Small intestine (tissue), 7 donors: ENCODE data around the gene LRCH1. TPM values are rescaled to one million over a fixed set of nuclear protein-coding genes. Genes with fewer than 3 reads are reported as not detected.
A peak's percentile ranks its signal among the peaks of the same experiment; 100 is the strongest.

Source experiments
- DNase-seq, 2 donors: peaks; one replicate each; pipeline versions ENCODE4 v3.0.0 to v3.0.0-alpha.2; 2013
- FAIRE-seq: peaks from 2 replicates; lab custom pipeline; 2012; peaks lifted over from hg19 to GRCh38; lab: Jason Lieb, UNC
- H3K27ac ChIP-seq, 3 donors: one replicate each; pipeline ENCODE4 v1.5.1; 2013; ENCODE audit warnings: low read length in 2 of 3, mild to moderate bottlenecking in 2 of 3, control low read depth in 1 of 3, inconsistent platforms in 1 of 3, low read depth in 1 of 3, moderate library complexity in 1 of 3
- H3K27me3 ChIP-seq, 3 donors: one replicate each; pipeline ENCODE4 v1.6.1; 2013; ENCODE audit warnings: low read length in 3 of 3, inconsistent platforms in 1 of 3; ENCODE audit not compliant: control insufficient read depth in 3 of 3, insufficient read depth in 3 of 3
- H3K36me3 ChIP-seq, 3 donors: one replicate each; pipeline ENCODE4 v1.6.1; 2013; ENCODE audit warnings: low read length in 3 of 3, inconsistent platforms in 1 of 3, low read depth in 1 of 3, mild to moderate bottlenecking in 1 of 3, moderate library complexity in 1 of 3; ENCODE audit not compliant: control insufficient read depth in 3 of 3, insufficient read depth in 2 of 3
- H3K4me1 ChIP-seq, 3 donors: one replicate each; pipeline ENCODE4 v1.6.1; 2013; ENCODE audit warnings: low read length in 2 of 3, inconsistent platforms in 1 of 3, low read depth in 1 of 3, mild to moderate bottlenecking in 1 of 3, moderate library complexity in 1 of 3; ENCODE audit not compliant: control insufficient read depth in 3 of 3, insufficient read depth in 2 of 3
- H3K4me3 ChIP-seq, 3 donors: one replicate each; pipeline ENCODE4 v1.5.1; 2013; ENCODE audit warnings: low read length in 3 of 3, control low read depth in 1 of 3, inconsistent platforms in 1 of 3, low read depth in 1 of 3, mild to moderate bottlenecking in 1 of 3, moderate library complexity in 1 of 3
- H3K9me3 ChIP-seq, 2 donors: one replicate each; pipeline ENCODE4 v1.6.1; 2013; ENCODE audit warnings: low read depth in 1 of 2, low read length in 1 of 2; ENCODE audit not compliant: control insufficient read depth in 2 of 2, insufficient read depth in 1 of 2
- WGBS, 3 donors: extraction: QIAGEN DNeasy Blood & Tissue Kit; methylation state at CpG; one replicate each; pipeline ENCODE4 v1.1.7; 2013; 5-methylcytosine and 5-hydroxymethylcytosine counted together
- polyA plus RNA-seq, 4 donors: library from polyadenylated mRNA; stranded (reverse) in 3 of 4; unstranded in 1 of 4; fragments of 200-250 nt in 3 of 4; fragments of 120-200 nt in 1 of 4; gene quantifications; one replicate each; pipeline versions ENCODE4 v1.2.1 to v1.2.3, GENCODE V29; 2013
- donor health status: healthy with polysubstance abuse.
- donor health status: control.
- donor health status: control.
- donor health status: Bipolar disorder and iron deficiency.
- donor health status: healthy.

The LRCH1 gene
- polyA plus RNA-seq, 4 donors, result 6.9 to 10.9 (median 7.0) TPM

- FAIRE-seq (no peak), DNase-seq (no peak)
- Histone ChIP-seq H3K36me3 (peaks cover 0 to 16% (median 3%) of the 10 kb centered on the region in 3 donors), H3K27me3 (no peaks in the 10 kb centered on the region), H3K4me3 (no peak overlapping the region), H3K4me1 (no peaks in the 10 kb centered on the region), H3K27ac (no peak overlapping the region), H3K9me3 (no peaks in the 10 kb centered on the region)
- WGBS, 3 donors, result 64 to 78% (median 73%) methylated on average over 8 of the region's 8 CpGs
Measured at GRCh38 chr13:46775385-46776107, 222.6 kb downstream of the LRCH1 start.

DNA sequence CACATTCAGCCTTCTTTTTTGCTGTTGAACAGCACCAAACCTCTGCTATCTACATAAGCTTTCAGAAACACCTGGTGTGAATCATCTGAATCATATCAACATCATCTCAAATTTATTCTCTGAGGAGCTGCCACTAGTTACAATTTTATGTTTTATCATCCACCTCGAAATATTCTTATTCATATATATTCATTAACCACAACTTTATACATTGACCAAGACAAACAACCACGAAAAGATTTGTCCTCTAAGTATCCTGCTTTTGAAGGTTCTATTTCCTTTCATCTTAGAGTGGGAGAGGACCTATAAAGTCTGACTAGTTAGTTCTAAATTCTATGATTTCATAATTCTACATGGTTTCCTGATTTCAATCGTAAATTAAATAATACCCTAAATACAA is 225.1 kb downstream of the LRCH1 start:
- H3K36me3 ChIP-seq, result peaks cover 0 to 20% (median 3%) of the 10 kb centered on the region in 3 donors
- WGBS, 3 donors, result 79 to 90% (median 88%) methylated on average over 3 of the region's 3 CpGs
- H3K4me3 ChIP-seq, result no peak overlapping the region
- DNase-seq (no peak), FAIRE-seq (no peak)
- H3K4me1 ChIP-seq, result no peaks in the 10 kb centered on the region
- H3K27me3 ChIP-seq, result no peaks in the 10 kb centered on the region
- H3K9me3 ChIP-seq, result no peaks in the 10 kb centered on the region
- H3K27ac ChIP-seq, result no peak overlapping the region

- H3K36me3 ChIP-seq, result peaks cover 0 to 20% (median 3%) of the 10 kb centered on the region in 3 donors
- no peak for FAIRE-seq
- WGBS, 3 donors, result 85 to 98% (median 95%) methylated on average over 2 of the region's 2 CpGs
Measured at GRCh38 chr13:46778890-46779289, 225.9 kb downstream of the LRCH1 start.

GRCh38 chr13:46782066-46782465 is 229.1 kb downstream of the LRCH1 start:
- WGBS, 3 donors, result 92 to 97% (median 93%) methylated on average over 1 of the region's 1 CpG

More at GRCh38 chr13:46778890-46779289, 225.9 kb downstream of the LRCH1 start:
- Histone ChIP-seq H3K4me3 (no peak overlapping the region), H3K27ac (no peak overlapping the region), H3K27me3 (no peaks in the 10 kb centered on the region), H3K4me1 (no peaks in the 10 kb centered on the region), H3K9me3 (no peaks in the 10 kb centered on the region)
- DNase-seq, result no peak

DNA sequence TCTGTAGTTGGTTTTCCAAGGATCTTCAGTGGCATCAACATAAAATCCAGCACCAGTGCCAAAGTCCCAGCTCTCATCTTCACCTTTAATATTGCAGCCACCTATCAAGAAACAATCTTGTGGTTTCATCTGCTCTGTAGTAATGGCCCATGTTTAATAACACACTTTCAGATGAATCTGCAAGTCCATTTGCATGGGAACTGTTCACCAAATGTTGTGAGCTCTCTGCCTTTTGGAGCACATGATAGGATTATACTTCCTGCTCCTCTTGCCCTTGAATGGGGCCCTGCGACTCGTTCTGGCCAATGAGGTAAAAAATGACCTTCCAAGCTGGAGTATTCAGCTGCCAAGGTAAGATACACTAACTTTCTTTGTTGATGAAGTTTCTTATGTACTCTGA is 229.7 kb downstream of the LRCH1 start:
- peaks cover 0 to 14% (median 3%) of the 10 kb centered on the region in 3 donors for H3K36me3 ChIP-seq
- no peak overlapping the region for H3K4me3 ChIP-seq
- H3K4me1 ChIP-seq, result no peaks in the 10 kb centered on the region
- H3K27me3 ChIP-seq, result no peaks in the 10 kb centered on the region
- FAIRE-seq (no peak), DNase-seq (no peak)
- WGBS, 3 donors, result 77 to 80% (median 78%) methylated on average over 2 of the region's 2 CpGs
- no peak overlapping the region for H3K27ac ChIP-seq
- H3K9me3 ChIP-seq, result no peaks in the 10 kb centered on the region

More at GRCh38 chr13:46782066-46782465, 229.1 kb downstream of the LRCH1 start:
- no peaks in the 10 kb centered on the region for H3K9me3 ChIP-seq
- DNase-seq, result no peak
- H3K4me3 ChIP-seq, result no peak overlapping the region
- H3K27ac ChIP-seq, result no peak overlapping the region
- peaks cover 0 to 14% (median 3%) of the 10 kb centered on the region in 3 donors for H3K36me3 ChIP-seq
- peak; percentile 33 for FAIRE-seq
- no peaks in the 10 kb centered on the region for H3K27me3 ChIP-seq
- no peaks in the 10 kb centered on the region for H3K4me1 ChIP-seq

DNA sequence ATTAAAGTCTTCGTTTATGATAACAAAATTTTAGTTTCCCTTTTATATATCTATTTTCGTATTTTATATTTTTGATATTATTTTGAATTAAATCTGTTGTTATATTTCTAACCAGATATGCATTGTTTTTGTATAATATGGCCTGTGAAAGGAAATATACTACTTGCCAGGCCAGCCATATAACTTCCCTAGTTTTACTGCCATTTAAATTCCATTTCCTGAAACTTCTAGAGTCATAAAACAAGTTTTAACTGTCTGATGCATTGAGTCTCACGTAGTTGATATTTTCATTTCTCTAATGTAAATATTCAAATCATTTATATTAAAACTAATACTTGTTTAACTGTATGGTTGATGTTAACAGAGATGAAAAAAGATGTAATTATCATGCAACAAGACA is 230.5 kb downstream of the LRCH1 start:
- Histone ChIP-seq H3K27ac (no peak overlapping the region), H3K4me1 (no peaks in the 10 kb centered on the region), H3K36me3 (peaks cover under 1 to 14% (median 3%) of the 10 kb centered on the region in 3 donors), H3K4me3 (no peak overlapping the region), H3K9me3 (no peaks in the 10 kb centered on the region), H3K27me3 (no peaks in the 10 kb centered on the region)
- DNase-seq (no peak), FAIRE-seq (no peak)
- WGBS, 3 donors, result 89 to 94% (median 90%) methylated on average over 3 of the region's 3 CpGs

DNA sequence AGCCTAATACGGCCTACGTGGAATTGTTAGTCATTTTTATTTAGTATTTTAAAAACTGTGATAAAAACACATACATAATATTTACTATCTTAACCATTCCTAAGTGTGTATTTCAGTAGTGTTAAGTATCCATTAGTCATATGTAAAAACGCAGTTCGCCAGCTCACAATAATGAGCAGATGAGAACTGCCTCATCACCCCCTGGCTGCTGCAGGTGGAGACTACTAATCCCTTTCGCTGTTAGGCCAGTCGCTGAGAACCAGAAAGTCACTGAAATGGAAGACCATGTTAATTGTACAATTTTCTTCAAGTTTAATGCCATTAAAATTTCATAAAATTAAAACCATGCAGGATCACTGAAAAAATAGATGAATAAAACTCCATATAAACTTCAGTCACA is 242.4 kb downstream of the LRCH1 start:
- no peak overlapping the region for H3K27ac ChIP-seq
- H3K4me3 ChIP-seq, result no peak overlapping the region
- H3K9me3 ChIP-seq, result no peaks in the 10 kb centered on the region
- no peaks in the 10 kb centered on the region for H3K27me3 ChIP-seq
- peaks cover 3 to 22% (median 9%) of the 10 kb centered on the region in 3 donors for H3K4me1 ChIP-seq
- FAIRE-seq (no peak), DNase-seq (no peak)
- 91 to 95% (median 92%) methylated on average over 6 of the region's 6 CpGs for WGBS, 3 donors
- peaks cover 0 to 2% (median 2%) of the 10 kb centered on the region in 3 donors for H3K36me3 ChIP-seq

GRCh38 chr13:46796129-46796514 is 243.2 kb downstream of the LRCH1 start:
- Histone ChIP-seq H3K4me1 (peaks cover 3 to 22% (median 9%) of the 10 kb centered on the region in 3 donors), H3K36me3 (no peaks in the 10 kb centered on the region), H3K4me3 (peak overlapping the region; percentile 67 to 92 (median 75)), H3K27me3 (no peaks in the 10 kb centered on the region), H3K9me3 (no peaks in the 10 kb centered on the region), H3K27ac (peak overlapping the region; percentile 90 to 96 (median 91))
- FAIRE-seq (no peak), DNase-seq (no peak)
- WGBS, 3 donors, result 56 to 62% (median 59%) methylated on average over 5 of the region's 5 CpGs
